ENCODE measurements around the gene ABHD17A.

Gene ABHD17A

DNA sequence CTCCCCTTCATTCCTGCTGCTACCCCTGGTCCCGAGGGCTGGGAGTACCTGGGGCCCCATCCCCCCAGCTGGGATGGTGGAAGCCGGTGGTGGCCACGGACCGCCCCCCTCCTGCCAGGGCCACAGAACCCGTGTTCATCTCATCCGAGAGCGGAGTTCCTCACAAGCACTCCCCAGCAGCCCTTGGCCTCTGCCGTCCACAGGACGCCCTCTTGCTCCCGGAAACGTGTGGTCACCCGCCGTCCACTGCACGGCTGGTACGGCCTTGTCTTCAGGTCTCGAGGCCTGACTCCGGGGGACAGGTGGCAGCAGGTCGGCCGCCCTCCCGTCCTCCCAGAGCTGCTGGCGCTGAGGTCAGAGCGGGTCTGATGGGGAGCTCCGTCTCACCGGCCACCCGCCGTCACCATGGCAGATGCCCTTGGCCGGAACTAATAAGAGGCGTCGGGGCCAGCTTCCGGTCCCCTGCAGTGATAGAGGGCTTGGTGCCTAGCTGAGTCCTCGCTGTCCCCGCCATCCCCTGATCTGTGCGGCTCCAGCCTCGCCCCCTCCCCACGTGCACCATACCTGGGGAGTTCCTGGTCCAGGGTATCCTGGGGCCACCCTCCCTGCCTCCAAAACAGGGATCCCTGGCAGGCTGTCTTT is 39.1 kb upstream of the ABHD17A start:
- H3K4me3 ChIP-seq (ENCODE audit: control insufficient read depth, low read depth, low read length), result no peak overlapping the region
- no peak for DNase-seq (ENCODE audit: low read depth)
- TF ChIP-seq, protein P1, sequence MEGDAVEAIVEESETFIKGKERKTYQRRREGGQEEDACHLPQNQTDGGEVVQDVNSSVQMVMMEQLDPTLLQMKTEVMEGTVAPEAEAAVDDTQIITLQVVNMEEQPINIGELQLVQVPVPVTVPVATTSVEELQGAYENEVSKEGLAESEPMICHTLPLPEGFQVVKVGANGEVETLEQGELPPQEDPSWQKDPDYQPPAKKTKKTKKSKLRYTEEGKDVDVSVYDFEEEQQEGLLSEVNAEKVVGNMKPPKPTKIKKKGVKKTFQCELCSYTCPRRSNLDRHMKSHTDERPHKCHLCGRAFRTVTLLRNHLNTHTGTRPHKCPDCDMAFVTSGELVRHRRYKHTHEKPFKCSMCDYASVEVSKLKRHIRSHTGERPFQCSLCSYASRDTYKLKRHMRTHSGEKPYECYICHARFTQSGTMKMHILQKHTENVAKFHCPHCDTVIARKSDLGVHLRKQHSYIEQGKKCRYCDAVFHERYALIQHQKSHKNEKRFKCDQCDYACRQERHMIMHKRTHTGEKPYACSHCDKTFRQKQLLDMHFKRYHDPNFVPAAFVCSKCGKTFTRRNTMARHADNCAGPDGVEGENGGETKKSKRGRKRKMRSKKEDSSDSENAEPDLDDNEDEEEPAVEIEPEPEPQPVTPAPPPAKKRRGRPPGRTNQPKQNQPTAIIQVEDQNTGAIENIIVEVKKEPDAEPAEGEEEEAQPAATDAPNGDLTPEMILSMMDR (IDR thresholded peaks at IDR 0.05; ENCODE audit: control insufficient read depth, insufficient read depth, low read depth, low read length, missing control alignments), result no peak

DNA sequence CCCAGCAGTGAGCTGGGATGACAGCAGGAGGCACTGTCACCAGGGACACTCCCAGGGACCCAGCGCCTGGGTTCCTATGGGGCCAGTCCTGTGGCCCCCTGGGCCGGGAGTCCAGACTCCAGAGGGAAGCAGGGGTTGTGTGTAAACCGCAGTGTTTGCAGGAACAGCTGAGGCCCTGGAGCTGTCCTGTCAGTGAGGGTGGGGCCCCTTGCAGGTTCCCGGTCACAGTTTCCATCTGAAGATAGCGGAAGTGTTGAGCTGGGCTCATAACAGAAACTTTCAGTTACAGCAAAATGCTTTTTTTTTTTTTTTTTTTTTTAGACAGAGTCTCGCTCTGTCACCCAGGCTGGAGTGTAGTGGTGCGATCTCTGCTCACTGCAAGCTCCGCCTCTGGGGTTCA is 38.0 kb upstream of the ABHD17A start:
- TF ChIP-seq, protein P1 (IDR thresholded peaks at IDR 0.05; ENCODE audit: control insufficient read depth, insufficient read depth, low read depth, low read length, missing control alignments), result no peak
- DNase-seq (ENCODE audit: low read depth), result no peak
- no peak overlapping the region for H3K4me3 ChIP-seq (ENCODE audit: control insufficient read depth, low read depth, low read length)

DNA sequence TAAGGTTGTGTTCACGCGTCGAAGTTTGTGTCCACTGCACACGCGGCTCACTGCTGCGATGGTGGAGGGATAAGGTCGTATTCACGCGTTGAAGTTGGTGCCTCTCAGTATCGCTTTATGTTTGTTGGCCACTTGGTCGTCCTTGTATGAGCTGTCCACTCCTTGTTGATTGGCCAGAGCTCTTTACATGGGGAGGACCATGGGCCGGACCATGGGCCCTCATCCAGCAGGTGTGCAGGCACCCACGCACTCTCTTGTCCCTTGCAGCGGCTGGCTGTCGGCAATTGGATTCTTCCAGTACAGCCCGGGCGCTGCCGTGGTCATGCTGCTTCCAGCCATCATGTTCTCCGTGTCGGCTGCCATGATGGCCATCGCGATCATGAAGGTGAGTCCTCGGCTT is 37.5 kb upstream of the ABHD17A start:
- H3K4me3 ChIP-seq (ENCODE audit: control insufficient read depth, low read depth, low read length), result no peak overlapping the region
- no peak for DNase-seq (ENCODE audit: low read depth)
- TF ChIP-seq, protein P1 (IDR thresholded peaks at IDR 0.05; ENCODE audit: control insufficient read depth, insufficient read depth, low read depth, low read length, missing control alignments), result no peak

DNA sequence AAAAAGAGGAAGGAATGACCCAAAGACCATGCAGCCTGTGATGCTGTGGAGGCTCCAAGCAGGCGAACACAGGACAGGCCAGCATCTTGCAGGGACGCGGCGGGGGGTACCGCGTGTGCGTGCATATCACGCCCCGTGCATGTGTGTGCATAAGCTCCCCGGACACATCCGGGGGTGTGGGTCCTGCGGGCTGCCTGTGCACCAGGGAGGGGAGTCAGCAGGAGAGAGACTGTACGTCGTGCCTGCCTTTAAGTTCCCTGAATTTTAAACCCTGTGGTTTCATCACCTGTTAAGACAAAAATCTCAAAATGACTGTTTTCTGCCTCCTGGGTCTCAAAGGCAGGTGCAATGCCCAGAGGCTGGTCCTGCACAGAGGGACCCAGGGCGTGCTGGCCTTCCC is 36.5 kb upstream of the ABHD17A start:
- TF ChIP-seq, protein P1 (IDR thresholded peaks at IDR 0.05; ENCODE audit: control insufficient read depth, insufficient read depth, low read depth, low read length, missing control alignments), result no peak
- no peak for DNase-seq (ENCODE audit: low read depth)
- H3K4me3 ChIP-seq (ENCODE audit: control insufficient read depth, low read depth, low read length), result no peak overlapping the region

DNA sequence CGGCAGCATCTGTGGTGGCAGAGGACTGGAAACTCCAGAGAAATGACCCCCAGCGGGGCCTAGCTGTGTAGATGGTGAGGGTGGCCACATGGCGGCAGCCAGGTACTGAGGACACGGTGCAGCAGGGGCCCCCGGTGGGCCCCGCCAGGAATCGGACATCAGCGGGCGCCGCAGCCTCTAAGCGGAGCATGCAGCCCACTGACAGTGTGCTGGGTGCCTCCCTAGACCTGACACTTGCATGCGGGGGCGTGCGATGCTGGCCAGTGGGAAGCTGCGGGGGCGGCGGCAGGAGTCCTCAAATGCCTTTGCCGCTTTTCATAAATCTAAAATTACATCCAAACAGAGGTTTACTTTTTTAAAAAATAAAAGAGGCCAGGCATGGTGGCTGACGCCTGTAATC is 36.0 kb upstream of the ABHD17A start:
- TF ChIP-seq, protein P1 (IDR thresholded peaks at IDR 0.05; ENCODE audit: control insufficient read depth, insufficient read depth, low read depth, low read length, missing control alignments), result no peak
- no peak for DNase-seq (ENCODE audit: low read depth)
- H3K4me3 ChIP-seq (ENCODE audit: control insufficient read depth, low read depth, low read length), result no peak overlapping the region

DNA sequence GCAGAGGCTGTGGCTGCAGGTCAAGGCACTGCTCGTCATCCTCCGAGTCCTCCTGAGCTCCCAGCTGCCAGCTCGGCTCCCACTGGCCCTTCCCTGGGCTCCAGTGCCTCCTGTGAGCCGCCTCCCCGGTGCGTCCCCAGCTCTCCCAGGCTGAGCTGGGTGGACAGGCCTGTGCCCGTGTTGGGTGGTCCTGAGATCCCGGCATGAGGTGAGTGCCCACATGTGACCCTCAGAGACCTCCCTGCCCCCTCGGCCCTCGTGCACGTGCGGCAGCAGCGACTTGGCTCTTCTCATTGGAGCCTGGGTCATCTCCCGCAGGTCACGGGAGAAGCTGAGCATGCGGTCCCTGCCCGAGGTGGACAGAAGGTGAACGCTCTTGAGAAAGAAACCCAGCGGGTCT is 35.3 kb upstream of the ABHD17A start:
- no peak for DNase-seq (ENCODE audit: low read depth)
- H3K4me3 ChIP-seq (ENCODE audit: control insufficient read depth, low read depth, low read length), result no peak overlapping the region
- TF ChIP-seq, protein P1 (IDR thresholded peaks at IDR 0.05; ENCODE audit: control insufficient read depth, insufficient read depth, low read depth, low read length, missing control alignments), result no peak

DNA sequence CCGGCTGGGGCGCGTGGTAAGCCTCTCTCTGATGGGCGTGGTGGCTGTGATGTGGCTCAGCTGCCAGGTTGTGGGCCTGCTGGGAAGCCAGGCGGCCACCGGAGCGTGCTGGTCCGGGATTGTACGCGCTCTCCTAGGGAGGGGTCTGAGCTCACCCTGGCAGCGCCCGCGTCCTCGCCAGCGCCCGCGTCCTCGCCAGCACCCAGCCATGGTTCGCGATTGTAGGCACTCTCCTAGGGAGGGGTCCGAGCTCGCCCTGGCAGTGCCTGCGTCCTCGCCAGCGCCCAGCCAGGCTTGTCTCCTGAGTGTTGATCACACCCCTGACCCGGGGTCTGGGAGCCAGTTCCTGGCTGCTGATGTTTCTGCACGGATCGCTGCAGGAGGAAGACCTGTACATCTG is 33.7 kb upstream of the ABHD17A start:
- no peak for DNase-seq (ENCODE audit: low read depth)
- no peak overlapping the region for H3K4me3 ChIP-seq (ENCODE audit: control insufficient read depth, low read depth, low read length)
- TF ChIP-seq, protein P1 (IDR thresholded peaks at IDR 0.05; ENCODE audit: control insufficient read depth, insufficient read depth, low read depth, low read length, missing control alignments), result no peak
